ENCODE results near the gene RAB39A.

RAB39A gene

GRCh38 chr11:107961480-107961879 lies 33.2 kb downstream of the RAB39A start:
- no peak for DNase-seq (ENCODE audit: low read depth)
- no peak for TF ChIP-seq CTCF (conservative IDR thresholded peaks at IDR 0.05; ENCODE audit: control insufficient read depth, insufficient read depth, low read depth, low read length)
- H3K4me3 ChIP-seq (ENCODE audit: control insufficient read depth, low read depth, low read length), result no peak overlapping the region

GRCh38 chr11:107962181-107962580 lies 33.9 kb downstream of the RAB39A start:
- no peak for DNase-seq (ENCODE audit: low read depth)
- no peak for TF ChIP-seq CTCF (conservative IDR thresholded peaks at IDR 0.05; ENCODE audit: control insufficient read depth, insufficient read depth, low read depth, low read length)
- H3K4me3 ChIP-seq (ENCODE audit: control insufficient read depth, low read depth, low read length), result no peak overlapping the region

GRCh38 chr11:107963091-107963490 lies 34.8 kb downstream of the RAB39A start:
- TF ChIP-seq CTCF (conservative IDR thresholded peaks at IDR 0.05; ENCODE audit: control insufficient read depth, insufficient read depth, low read depth, low read length), result no peak
- DNase-seq (ENCODE audit: low read depth), result no peak
- no peak overlapping the region for H3K4me3 ChIP-seq (ENCODE audit: control insufficient read depth, low read depth, low read length)

GRCh38 chr11:107969219-107969618 lies 41.0 kb downstream of the RAB39A start:
- DNase-seq (ENCODE audit: low read depth), result peak; percentile 3
- no peak overlapping the region for H3K4me3 ChIP-seq (ENCODE audit: control insufficient read depth, low read depth, low read length)
- TF ChIP-seq CTCF (conservative IDR thresholded peaks at IDR 0.05; ENCODE audit: control insufficient read depth, insufficient read depth, low read depth, low read length), result no peak

GRCh38 chr11:107970049-107970448 lies 41.8 kb downstream of the RAB39A start:
- DNase-seq (ENCODE audit: low read depth), result no peak
- H3K4me3 ChIP-seq (ENCODE audit: control insufficient read depth, low read depth, low read length), result no peak overlapping the region
- TF ChIP-seq CTCF (conservative IDR thresholded peaks at IDR 0.05; ENCODE audit: control insufficient read depth, insufficient read depth, low read depth, low read length), result no peak

- H3K4me3 ChIP-seq (ENCODE audit: control insufficient read depth, low read depth, low read length), result no peak overlapping the region
- TF ChIP-seq CTCF (conservative IDR thresholded peaks at IDR 0.05; ENCODE audit: control insufficient read depth, insufficient read depth, low read depth, low read length), result no peak
- peak; percentile 10 for DNase-seq (ENCODE audit: low read depth)
Observed at GRCh38 chr11:107973641-107974040, 45.4 kb downstream of the RAB39A start.
